Stimulated activated CD4-positive, alpha-beta T cell treated with anti-CD3 and anti-CD28 coated beads, Interleukin-1b, Interleukin-23, amount 100 ng/mL, for 1 hour (primary cell): Measurements from ENCODE around the gene COQ6.
"Not testable (repeated sequence)": the region's sequence is repeated elsewhere in the genome, so short reads cannot be mapped to it uniquely, and the experiment has no call there.

Source experiments
- DNase-seq, 2 donors: peaks; one replicate each; pipeline ENCODE4 v3.0.0-alpha.2; 2020; ENCODE audit warnings: low read depth in 2 of 2

COQ6 gene

DNA sequence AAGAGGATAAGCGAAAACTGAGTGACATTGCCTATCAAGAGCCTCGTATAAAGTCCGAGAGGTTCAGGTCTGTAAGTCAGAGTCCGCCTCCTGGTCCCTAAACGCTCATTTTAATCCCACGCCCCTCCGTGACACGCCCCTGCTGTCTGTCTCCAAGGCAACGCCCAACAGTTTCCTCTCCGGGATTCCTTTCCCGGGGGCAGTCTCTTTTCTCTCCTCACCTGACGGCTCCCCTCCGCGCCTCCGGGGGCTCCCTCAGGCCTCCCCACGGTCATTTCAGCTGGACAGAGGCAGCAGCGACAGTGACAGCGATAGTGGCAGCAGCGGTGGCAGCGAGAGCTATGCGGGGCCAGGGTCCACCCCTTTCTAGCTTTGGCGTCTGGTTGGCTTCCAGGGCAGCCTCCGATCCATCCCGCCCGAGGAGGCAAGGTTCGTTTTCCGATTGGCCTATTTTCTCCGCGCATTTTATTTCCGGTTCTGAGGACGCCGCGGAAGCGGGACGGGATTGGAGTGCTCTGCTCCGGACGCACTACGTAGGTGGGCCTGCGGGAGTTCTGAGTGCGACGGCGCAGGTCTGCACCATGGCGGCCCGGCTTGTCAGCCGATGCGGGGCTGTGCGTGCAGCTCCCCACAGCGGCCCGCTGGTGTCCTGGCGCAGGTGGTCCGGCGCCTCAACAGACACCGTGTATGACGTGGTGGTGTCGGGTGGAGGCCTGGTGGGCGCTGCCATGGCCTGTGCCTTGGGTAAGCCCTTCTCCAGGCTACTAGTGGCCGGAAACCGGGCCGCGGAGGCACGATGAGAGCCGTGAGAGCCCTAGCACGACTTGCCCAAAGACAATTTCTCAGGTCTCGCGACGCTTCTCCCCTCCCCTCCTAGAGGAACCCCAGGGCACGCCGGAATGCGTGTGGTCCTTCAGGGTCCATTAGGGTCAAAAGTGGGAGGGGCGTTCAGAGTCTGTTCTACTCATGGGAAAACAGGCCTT, at the start of gene COQ6, which contains the start of gene FAM161B:
TSS of gene COQ6 (plus strand) at position 551 of the 983 bp plus-strand sequence. CDS start at position 582, 31 bp downstream.
TSS of gene FAM161B (minus strand) at position 343 of the 983 bp plus-strand sequence. CDS start at position 275, 68 bp downstream.
- DNase-seq = peak; percentile 64 to 75

DNA sequence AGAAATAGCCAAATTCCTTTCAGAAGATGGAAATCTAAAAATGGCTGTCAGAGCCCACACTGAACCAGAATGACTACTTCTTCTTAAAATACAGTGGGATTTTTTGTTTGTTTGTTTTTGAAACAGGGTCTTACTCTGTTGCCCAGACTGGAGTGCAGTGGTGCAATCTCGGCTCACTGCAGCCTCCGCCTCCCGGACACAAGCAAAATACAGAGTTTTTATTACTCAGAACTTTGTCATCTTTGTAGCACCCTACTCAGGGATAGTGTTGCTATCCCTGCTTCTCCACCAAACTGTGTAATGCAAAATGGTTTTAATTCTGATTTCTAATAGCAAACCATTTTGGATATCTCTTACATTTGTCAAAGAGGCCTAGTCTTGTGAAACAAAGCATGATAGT, 47.1 kb upstream of the COQ6 start:
- no peak for DNase-seq

DNA sequence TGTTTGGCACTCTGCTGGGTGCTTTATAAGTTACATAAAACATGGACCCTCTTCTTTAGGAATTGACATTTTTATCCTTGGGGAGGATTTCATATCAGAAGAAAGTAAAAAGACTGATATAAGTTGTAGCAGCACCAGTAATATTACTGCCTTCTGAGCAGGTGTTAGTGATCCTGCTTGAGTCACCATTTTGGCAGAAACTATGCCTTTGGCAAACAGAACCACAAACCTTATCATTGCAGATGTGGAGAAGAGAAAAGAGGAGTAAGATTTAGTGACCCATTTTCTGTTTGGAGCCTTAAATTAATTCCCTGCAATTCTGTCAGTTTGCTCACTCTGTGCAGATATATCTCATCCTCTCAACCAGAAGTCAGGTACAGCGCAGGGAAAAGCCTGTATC, 40.4 kb upstream of the COQ6 start:
- DNase-seq = no peak

DNA sequence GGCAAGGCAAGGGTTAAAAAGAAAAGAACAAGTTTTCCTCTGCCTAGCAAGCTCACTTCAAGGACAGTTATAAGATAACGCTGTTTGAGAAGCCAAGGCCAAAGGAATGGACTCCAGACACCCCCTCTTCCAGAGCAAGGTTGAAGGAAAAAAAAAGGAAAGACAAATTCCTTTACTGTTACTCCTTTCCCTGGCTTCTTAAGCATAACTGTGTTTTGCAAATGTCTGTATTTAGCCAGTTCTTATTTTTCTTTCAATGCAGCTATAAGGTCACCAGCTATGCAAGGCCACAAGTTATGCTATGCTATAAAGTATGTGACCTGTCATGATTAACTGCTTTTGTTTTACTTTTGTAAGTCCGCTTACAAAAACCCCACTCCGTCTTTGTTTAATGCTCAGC, 36.8 kb upstream of the COQ6 start:
- DNase-seq = no peak

DNA sequence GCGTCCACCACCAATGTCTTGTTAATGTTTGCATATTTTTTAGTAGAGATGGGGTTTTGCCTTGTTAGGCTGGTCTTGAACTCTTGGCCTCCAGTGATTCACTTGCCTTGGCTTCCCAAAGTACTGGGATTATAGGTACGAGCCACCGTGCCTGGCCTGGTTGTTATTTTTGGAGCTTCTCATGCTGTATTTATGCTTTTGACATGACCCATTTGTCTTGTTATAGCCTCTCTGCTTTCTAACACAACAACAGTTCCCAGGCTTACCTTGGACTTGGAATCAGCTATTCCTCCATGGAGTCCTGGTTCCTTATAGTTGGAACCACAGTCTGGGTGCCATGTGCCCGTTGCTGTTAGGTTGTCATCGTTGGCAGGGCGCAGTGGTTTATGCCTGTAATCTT, 33.8 kb upstream of the COQ6 start:
- DNase-seq = no peak

DNA sequence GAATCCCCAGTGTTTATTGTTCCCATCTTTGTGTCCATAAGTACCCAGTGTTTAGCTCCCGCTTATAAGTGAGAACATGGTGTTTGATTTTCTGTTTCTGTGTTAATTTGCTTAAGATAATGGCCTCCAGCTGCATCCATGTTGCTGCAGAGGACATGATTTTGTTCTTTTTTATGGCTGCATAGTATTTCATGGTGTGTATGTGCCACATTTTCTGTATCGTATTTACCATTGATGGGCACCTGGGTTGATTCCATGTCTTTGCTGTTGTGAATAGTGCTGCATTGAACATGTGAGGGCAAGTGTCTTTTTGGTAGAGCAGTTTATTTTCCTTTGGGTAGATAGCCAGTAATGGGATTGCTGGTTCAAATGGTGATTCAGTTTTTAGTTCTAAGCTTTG, 30.6 kb upstream of the COQ6 start:
- DNase-seq = not testable (repeated sequence)

DNA sequence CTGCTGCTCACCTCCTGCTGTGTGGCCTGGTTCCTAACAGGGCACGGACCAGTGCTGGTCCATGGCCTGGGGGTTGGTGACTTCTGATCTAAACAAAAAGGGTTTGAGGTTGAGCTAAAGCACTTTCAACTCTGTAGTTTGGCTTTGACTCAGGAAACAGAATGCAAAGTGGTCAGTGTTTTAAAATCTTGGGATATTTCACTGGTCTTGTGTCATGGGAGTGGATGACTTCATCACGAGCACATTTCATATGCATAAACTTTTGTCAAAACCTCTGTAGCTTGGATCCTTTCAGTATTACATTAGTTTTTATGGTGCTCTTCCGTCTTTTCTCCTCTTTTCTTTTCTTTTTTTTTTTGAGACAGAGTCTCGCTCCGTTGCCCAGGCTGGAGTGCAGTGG, 25.8 kb upstream of the COQ6 start:
- no peak for DNase-seq

DNA sequence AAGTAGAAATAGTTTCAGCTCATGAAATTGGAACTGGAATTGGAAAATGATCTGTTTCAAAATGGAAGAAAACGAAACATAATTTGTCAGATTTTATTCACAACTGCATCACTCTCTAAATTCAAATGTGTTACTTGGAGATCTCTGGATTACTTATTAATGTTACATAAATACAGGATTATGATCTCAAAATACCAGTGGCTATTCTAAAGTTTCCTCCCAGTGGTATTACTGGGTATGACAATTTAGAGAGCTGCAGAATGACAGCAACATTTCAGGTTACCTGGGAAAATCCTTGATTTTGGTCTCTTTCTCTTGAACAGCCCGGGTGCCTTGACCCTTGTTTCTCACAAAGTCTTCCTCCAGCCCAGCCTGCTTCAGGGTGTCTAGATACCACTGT, 14.4 kb upstream of the COQ6 start:
- DNase-seq = no peak

DNA sequence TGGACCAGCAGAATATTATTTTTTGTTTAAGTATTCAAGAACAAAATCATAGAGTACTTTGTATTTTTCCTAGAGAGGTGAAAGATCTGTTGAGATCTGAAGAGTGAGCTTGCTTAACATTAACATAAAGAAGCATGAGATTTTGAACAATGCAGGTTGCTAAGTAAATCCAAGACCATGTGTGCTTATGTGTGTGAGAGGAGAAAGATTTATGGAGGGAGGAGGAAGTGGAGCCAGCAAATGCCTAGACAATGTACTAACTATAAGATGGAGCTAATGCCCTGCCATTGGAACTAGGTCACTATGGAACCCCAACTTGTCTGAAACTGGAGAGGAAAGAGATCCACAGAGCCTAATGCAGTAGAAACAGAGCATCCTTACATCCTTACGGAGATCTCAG, 13.6 kb upstream of the COQ6 start:
- no peak for DNase-seq

DNA sequence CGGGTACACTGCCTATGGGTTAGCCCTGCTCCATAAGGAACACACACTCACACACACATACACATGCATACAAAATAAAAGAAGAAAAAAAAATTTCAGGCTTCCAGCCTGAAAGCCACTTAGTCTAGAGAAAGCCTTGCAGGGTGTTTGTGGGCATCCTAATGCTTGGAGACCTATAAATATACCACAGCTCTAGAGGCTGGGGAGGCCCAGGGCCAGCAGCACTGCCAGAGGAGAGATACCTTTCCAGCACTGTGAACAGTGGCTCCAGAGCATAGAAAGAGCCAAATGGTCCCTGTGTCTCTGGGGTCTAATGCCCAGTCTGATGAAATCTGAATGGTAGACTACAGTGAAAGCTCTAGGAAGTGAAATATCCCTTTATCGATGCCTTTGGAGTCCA, 13.1 kb upstream of the COQ6 start:
- DNase-seq = no peak

DNA sequence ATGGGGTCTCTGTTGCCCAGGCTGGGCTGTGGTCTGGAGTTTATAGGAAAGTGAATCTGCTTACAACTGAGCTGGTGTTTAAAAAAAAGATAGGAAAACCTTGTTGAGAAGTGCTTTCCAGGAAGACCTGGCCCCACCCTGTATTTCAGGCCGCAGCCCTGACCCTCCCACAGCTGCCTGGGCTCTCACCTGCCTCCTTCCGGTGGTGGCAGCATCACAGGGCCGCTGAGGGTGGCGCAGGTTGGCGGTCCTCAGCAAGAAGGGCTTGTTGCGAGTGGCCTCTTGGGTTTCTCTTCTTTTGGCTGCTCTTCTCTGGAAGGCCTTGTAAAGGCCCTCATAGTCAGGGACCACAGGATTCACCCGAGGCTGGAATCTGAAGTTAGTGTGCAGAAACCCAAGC, 7.9 kb upstream of the COQ6 start:
- no peak for DNase-seq

DNA sequence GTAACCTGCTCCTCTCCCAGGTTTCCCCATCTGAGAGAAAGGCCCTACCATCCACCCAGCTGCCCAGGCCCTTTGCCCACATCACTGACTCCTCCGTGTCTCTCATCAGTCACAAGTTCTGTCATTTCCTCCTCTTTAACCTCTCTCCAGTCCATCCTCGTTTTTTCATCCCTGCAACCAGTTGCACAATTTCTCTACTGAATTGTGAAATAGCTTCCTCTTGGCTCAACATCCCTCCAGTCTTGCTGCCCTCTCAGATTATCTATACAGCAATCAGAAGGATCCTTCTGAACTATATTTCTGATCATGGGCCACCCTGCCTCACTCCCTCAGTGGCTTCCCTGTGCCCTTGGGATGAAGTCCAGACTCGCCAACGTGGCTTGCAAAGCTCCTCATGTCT, 7.0 kb upstream of the COQ6 start:
- no peak for DNase-seq

DNA sequence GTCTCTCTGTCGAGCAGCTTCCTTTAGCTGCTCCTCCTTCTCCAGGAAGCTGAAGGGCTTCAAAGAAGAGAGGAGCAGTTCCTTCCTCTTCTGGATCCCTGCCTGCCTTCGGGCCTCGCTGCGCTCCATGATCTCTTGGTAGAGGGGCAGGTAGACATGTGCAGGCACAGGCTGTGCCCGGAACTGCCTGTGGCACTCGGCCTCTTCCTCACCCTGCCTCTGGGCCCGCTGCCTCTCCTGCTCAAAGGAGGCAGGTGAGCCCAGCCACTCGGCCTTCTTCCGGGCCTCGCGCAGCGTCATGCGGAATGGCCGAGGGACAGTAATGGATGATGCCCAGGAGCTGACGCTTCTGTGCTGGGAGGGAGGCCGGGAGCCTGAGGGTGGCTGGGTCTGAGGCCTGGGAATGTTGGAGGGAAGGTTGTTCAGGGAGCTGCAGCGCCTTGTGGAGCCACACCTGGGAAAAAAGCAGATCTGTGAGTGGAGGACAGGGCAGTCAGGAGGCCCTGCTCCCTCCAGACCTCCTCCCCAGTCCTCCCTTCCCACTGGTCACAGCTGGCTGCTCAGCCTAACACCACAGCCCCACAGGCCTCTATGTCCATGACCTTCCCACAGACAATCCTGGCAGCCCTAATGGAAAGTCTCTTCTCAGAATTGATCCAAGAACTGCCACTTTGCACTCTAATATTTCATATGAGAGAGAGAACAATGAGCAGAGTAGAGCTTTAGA, 5.5 kb upstream of the COQ6 start:
- DNase-seq = no peak

DNA sequence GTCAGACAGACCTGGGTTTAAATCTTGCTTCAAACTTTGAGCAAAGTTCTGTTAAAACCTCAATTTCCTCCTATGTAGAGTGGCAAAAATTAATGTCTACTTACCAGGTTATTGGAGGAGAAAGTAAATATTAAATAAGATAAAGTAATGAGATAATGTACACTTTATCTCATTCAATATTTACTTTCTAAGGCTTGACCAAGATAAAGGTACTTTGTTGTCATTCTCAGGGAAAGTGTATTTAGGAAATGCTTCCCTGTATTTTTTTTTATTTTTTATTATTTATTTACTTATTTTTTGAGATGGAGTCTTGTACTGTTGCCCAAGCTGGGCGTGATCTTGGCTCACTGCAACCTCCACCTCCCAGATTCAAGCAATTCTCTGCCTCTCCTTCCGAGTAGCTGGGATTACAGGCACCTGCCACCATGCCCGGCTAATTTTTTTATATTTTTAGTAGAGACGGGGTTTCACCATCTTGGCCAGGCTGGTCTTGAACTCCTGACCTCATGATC, 4.9 kb upstream of the COQ6 start:
- DNase-seq = no peak

DNA sequence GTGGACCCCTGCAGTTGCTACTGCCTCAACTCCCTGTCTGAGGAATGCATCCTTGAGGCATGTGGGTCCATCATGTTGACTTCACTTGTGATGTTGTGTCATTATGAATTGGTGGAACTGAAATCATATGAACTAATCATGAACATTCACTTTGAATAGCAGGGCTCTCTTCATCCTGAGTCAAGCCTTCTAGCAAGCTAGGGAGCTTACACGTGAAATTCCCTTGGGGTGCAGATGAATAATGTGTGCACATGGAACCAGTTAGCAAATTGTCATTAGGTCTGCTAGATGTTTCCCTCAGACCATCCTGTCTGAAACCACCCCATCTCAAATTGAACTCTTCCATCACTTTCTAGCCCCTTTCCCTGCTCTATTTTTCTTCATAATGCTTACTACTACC, 3.6 kb downstream of the COQ6 start:
- no peak for DNase-seq

DNA sequence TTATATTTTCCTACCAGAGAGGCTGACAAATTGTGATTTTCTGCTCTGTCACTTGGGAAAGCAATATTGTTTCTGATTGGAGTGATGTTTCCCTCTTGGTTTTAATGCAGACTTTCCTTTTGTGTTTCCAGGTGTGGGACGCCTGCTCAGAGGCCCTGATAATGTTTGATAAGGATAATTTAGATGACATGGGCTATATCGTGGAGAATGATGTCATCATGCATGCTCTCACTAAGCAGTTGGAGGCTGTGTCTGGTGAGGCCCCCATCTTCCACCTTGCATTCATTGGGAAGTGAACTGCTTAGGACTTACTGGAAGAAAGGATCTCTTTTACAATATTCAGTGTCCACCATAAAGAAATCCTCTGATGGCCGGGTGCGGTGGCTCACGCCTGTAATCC, 5.6 kb downstream of the COQ6 start:
- no peak for DNase-seq

DNA sequence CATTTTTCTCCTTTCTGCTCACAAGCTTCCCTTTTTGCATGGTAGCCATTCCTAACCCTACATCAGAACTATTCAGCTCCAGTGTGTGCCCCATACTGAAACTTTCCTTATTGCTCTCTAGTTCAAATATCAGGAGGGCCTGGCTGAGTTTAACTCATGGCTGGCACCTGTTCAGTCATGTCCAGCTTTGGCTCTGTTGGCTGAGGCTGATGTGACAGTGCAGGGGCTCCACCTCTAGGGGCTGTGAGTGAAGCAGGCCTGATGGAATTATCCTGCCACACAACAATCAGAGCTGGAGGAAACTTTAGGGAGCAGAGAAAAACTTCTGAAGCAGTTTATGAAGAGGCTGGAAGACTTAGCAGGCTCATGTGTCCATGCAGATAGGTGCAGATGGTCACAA, 8.5 kb downstream of the COQ6 start:
- no peak for DNase-seq

DNA sequence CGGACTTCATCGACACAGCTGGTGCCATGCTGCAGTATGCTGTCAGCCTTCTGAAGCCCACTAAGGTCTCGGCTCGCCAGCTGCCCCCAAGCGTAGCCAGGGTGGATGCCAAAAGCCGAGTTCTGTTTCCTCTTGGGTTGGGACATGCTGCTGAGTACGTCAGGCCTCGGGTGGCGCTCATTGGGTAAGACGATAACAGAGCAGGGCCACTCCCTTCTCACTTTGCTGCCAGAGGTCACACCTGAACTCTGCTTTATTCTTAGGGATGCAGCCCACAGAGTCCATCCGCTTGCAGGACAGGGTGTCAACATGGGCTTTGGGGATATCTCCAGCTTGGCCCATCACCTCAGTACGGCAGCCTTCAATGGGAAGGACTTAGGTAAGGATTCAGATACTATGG, 11.1 kb downstream of the COQ6 start:
- no peak for DNase-seq

DNA sequence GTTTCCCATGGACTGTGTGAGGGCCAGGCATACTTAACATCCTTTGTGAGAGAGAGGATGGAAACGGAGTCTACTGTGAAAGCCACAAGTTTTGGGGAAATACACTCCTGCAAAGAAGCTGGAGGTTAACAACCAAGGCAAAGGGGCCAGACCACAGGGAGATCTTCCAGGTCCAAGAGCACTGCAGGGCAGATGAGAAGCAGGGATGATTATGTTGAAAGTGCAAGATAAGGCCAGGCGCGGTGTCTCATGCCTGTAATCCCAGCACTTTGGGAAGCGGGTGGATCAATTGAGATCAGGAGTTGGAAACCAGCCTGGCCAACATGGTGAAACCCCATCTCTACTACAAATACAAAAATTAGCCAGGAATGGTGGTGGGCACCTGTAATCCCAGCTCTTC, 15.1 kb downstream of the COQ6 start:
- DNase-seq = no peak

DNA sequence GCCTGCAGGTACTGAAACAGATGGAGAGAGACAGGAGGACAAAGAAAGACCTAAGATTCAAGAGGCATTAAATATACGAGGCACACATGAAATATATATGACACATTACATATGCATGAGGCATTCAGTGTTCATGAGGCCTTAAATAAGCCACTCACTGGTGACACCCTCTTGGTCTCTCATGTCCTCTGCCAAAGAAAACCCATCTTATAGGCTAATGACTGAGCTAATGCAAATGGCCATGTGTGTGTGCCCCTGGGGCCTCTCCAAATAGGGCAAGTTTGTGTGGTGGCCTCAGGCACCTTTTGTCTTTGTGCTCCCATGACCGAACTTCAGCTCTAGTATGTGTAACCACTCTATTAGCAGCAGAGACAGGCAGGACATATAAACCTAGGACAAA, 18.8 kb downstream of the COQ6 start:
- no peak for DNase-seq

DNA sequence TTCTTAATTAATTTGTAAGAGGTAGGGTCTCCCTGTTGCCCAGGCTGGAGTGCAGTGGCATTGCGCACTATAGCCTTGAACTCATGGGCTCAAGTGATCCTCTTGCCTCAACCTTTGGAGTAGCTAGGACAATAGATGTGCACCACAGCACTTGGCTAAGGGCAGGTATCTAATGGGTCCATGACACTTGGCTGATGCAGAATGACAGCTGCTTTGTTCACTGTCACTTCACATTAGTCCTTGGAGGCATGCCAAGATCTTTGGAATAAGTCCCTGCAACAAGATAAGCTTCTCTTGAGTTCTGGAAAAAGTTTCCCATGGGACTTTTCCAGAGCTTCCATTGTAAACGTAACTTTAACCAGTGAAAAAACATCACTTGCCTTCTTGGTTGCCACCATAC, 23.4 kb downstream of the COQ6 start:
- DNase-seq = no peak

DNA sequence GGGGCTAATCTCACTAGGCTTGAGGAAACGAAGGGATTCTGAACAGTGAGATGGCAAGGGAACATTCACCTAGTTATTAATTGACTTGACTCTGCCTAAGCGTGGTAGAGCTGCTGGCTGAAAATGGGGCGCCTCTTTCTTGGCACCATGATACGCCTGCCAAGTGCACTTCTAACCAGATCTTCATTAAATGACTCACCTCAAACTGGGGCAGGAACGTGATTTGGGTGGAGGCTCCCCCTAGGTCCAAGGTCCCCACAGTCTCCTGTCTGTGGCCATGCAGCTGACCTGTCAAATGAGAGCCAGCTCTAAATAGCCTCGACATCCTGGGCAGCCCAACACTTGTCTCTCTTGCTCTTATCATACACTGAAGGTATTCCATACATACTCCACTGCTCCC, 26.0 kb downstream of the COQ6 start:
- no peak for DNase-seq

DNA sequence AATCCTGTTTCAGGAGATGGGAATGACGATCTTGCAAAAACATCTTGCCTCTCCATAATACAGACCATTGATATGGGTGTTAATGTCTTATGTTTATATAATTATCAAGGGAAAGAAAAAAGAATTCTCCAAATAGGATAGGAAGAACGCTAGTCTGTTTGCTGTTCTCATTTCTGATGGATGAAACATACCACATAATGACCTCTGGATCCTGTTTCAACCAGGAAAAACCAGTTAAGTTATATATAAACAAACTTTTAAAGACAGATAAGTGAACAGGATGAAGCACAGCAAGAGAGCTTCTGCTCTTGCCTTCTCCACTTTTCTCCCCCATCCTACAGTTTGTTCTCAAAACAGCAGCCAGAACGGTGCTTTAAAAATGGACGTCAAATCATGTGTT, 27.8 kb downstream of the COQ6 start:
- DNase-seq = no peak
